ENCODE results near the gene CHMP1B. TPM values are rescaled to one million over a fixed set of nuclear protein-coding genes. Genes with fewer than 3 reads are reported as not detected.

The CHMP1B gene
- polyA plus RNA-seq, 1 experiment = 32.6 TPM

- H3K9me3 ChIP-seq (ENCODE audit: control insufficient read depth, insufficient read depth, low read length) = peaks cover 4% of the 10 kb centered on the region; the same call in 1 of the 2 replicates
- H3K27ac ChIP-seq (ENCODE audit: low read depth, low read length) = no peak overlapping the region
- DNase-seq (ENCODE audit: low read depth, low spot score) = no peak
- POLR2A ChIA-PET = no interaction called here
- TF ChIP-seq CTCF (IDR thresholded peaks at IDR 0.05; ENCODE audit: low read depth, low read length) = no peak
- CTCF ChIA-PET = interaction anchor here (0.7 kb wide), 1 partner anchor 411 kb away, joined by 3 read pairs; no protein-coding TSS in a partner anchor
- no peak overlapping the region for H3K4me3 ChIP-seq (ENCODE audit: low read depth, low read length)
- H3K27me3 ChIP-seq (ENCODE audit: control insufficient read depth, insufficient read depth, low read length) = peaks cover 5% of the 10 kb centered on the region
Observed at GRCh38 chr18:11818486-11819203, 32.6 kb upstream of the CHMP1B start.

GRCh38 chr18:11819938-11820337 is 31.3 kb upstream of the CHMP1B start:
- ChIA-PET POLR2A (no interaction called here), CTCF (no interaction called here)
- TF ChIP-seq CTCF (IDR thresholded peaks at IDR 0.05; ENCODE audit: low read depth, low read length) = no peak
- Histone ChIP-seq H3K27me3 (ENCODE audit: control insufficient read depth, insufficient read depth, low read length) (peaks cover 5% of the 10 kb centered on the region), H3K4me3 (ENCODE audit: low read depth, low read length) (no peak overlapping the region), H3K9me3 (ENCODE audit: control insufficient read depth, insufficient read depth, low read length) (peaks cover 4% of the 10 kb centered on the region; the same call in 1 of the 2 replicates), H3K27ac (ENCODE audit: low read depth, low read length) (no peak overlapping the region)
- no peak for DNase-seq (ENCODE audit: low read depth, low spot score)

GRCh38 chr18:11820697-11821096 is 30.5 kb upstream of the CHMP1B start:
- H3K27ac ChIP-seq (ENCODE audit: low read depth, low read length) = no peak overlapping the region
- H3K27me3 ChIP-seq (ENCODE audit: control insufficient read depth, insufficient read depth, low read length) = peaks cover 5% of the 10 kb centered on the region
- H3K4me3 ChIP-seq (ENCODE audit: low read depth, low read length) = no peak overlapping the region
- no peak for TF ChIP-seq CTCF (IDR thresholded peaks at IDR 0.05; ENCODE audit: low read depth, low read length)
- POLR2A ChIA-PET = no interaction called here
- peaks cover 4% of the 10 kb centered on the region; the same call in 1 of the 2 replicates for H3K9me3 ChIP-seq (ENCODE audit: control insufficient read depth, insufficient read depth, low read length)
- DNase-seq (ENCODE audit: low read depth, low spot score) = no peak
- CTCF ChIA-PET = interaction anchor here (0.8 kb wide), 1 partner anchor 120 kb away, joined by 3 read pairs; no protein-coding TSS in a partner anchor

GRCh38 chr18:11821208-11821607 is 30.0 kb upstream of the CHMP1B start:
- POLR2A ChIA-PET = no interaction called here

More at GRCh38 chr18:11821208-11821607, 30.0 kb upstream of the CHMP1B start:
- Histone ChIP-seq H3K9me3 (ENCODE audit: control insufficient read depth, insufficient read depth, low read length) (peaks cover 4% of the 10 kb centered on the region; the same call in 1 of the 2 replicates), H3K27ac (ENCODE audit: low read depth, low read length) (no peak overlapping the region), H3K4me3 (ENCODE audit: low read depth, low read length) (no peak overlapping the region), H3K27me3 (ENCODE audit: control insufficient read depth, insufficient read depth, low read length) (peaks cover 5% of the 10 kb centered on the region)
- CTCF ChIA-PET = interaction anchor here (0.8 kb wide), 1 partner anchor 120 kb away, joined by 3 read pairs; no protein-coding TSS in a partner anchor
- DNase-seq (ENCODE audit: low read depth, low spot score) = no peak
- TF ChIP-seq CTCF (IDR thresholded peaks at IDR 0.05; ENCODE audit: low read depth, low read length) = no peak

All from AG04450 (cell line).